Parathyroid adenoma (tissue), 2 donors: ENCODE measurements around the gene RBM39.
"Not testable (repeated sequence)": the region's sequence is repeated elsewhere in the genome, so short reads cannot be mapped to it uniquely, and the experiment has no call there.

Source experiments
- H2AFZ ChIP-seq: fragments of 300-600 bp; sonication (generic); one replicate; pipeline ENCODE4 v1.7.0; 2017; ENCODE audit warnings: antibody characterized with exemption, mild to moderate bottlenecking
- H3K27ac ChIP-seq: fragments of 300-600 bp; sonication (generic); one replicate; pipeline ENCODE4 v1.7.0; 2017
- H3K27me3 ChIP-seq: fragments of 300-600 bp; sonication (generic); one replicate; pipeline ENCODE4 v1.7.0; 2017; ENCODE audit warnings: low read length; ENCODE audit not compliant: control insufficient read depth, insufficient read depth
- H3K36me3 ChIP-seq: fragments of 300-600 bp; sonication (generic); one replicate; pipeline ENCODE4 v1.7.0; 2017; ENCODE audit warnings: low read length; ENCODE audit not compliant: control insufficient read depth, insufficient read depth
- H3K4me1 ChIP-seq: fragments of 300-600 bp; sonication (generic); one replicate; pipeline ENCODE4 v1.7.0; 2017; ENCODE audit warnings: control low read depth
- H3K4me2 ChIP-seq: fragments of 300-600 bp; sonication (generic); one replicate; pipeline ENCODE4 v1.7.0; 2017; ENCODE audit warnings: low read length
- H3K4me3 ChIP-seq: fragments of 300-600 bp; sonication (generic); one replicate; pipeline ENCODE4 v1.7.0; 2017; ENCODE audit warnings: low read depth, low read length
- H3K79me2 ChIP-seq: fragments of 300-600 bp; sonication (generic); one replicate; pipeline ENCODE4 v1.7.0; 2017; ENCODE audit warnings: control low read depth
- H3K9ac ChIP-seq: fragments of 300-600 bp; sonication (generic); one replicate; pipeline ENCODE4 v1.7.0; 2017; ENCODE audit warnings: mild to moderate bottlenecking
- H3K9me3 ChIP-seq: fragments of 300-600 bp; sonication (generic); one replicate; pipeline ENCODE4 v1.7.0; 2017; ENCODE audit warnings: low read length; ENCODE audit not compliant: control insufficient read depth
- TF ChIP-seq, protein P1 (sequence below): fragments of 300-600 bp; sonication (generic); IDR thresholded peaks from one replicate; pipeline ENCODE4 v1.7.0; 2017; ENCODE audit warnings: antibody characterized with exemption, mild to moderate bottlenecking
- donor health status: primary hyperparathyroidism.

RBM39 gene

DNA sequence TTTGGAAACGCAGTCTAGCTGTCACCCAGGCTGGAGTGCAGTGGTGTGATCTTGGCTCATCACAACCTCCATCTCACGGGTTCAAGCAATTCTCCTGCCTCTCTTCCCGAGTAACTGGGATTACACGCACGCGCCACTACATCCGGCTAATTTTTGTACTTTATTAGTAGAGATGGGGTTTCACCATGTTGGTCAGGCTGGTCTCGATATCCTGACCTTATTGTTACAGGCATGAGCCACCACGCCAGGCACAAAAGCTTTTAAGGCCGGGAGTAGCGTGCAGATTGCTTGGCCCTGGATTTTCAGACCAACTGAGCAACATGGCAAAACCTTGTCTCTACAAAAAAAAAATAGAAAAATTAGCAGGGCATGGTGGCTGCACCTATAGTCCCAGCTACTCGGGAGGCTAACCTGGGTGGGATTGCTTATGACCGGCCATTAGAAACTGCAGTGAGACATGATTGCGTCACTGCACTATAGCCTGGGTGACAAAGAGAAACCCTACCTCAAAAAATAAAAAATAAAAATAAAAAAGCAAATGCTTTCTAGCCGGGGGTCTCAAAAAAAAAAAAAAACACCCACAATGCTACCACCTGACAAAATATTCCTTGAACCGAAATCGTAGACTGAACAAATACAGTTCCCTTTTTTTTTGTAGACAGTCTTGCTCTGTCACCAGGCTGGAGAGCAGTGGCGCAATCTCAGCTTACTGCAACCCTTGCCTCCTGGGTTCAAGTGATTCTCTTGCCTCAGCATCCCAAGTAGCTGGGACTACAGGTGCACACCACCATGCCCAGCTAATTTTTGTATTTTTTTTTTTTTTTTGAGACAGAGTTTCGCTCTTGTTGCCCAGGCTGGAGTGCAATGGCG, 15.0 kb downstream of the RBM39 start:
- Histone ChIP-seq H3K9ac (no peak overlapping the region), H3K27ac (no peak overlapping the region), H3K9me3 (no peaks in the 10 kb centered on the region), H3K79me2 (peaks cover 55% of the 10 kb centered on the region), H3K36me3 (no peaks in the 10 kb centered on the region), H3K4me2 (no peak overlapping the region), H3K4me1 (peaks cover 6% of the 10 kb centered on the region), H2AFZ (no peak overlapping the region), H3K27me3 (no peaks in the 10 kb centered on the region), H3K4me3 (no peak overlapping the region)
- TF ChIP-seq, protein P1, sequence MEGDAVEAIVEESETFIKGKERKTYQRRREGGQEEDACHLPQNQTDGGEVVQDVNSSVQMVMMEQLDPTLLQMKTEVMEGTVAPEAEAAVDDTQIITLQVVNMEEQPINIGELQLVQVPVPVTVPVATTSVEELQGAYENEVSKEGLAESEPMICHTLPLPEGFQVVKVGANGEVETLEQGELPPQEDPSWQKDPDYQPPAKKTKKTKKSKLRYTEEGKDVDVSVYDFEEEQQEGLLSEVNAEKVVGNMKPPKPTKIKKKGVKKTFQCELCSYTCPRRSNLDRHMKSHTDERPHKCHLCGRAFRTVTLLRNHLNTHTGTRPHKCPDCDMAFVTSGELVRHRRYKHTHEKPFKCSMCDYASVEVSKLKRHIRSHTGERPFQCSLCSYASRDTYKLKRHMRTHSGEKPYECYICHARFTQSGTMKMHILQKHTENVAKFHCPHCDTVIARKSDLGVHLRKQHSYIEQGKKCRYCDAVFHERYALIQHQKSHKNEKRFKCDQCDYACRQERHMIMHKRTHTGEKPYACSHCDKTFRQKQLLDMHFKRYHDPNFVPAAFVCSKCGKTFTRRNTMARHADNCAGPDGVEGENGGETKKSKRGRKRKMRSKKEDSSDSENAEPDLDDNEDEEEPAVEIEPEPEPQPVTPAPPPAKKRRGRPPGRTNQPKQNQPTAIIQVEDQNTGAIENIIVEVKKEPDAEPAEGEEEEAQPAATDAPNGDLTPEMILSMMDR: no peak

DNA sequence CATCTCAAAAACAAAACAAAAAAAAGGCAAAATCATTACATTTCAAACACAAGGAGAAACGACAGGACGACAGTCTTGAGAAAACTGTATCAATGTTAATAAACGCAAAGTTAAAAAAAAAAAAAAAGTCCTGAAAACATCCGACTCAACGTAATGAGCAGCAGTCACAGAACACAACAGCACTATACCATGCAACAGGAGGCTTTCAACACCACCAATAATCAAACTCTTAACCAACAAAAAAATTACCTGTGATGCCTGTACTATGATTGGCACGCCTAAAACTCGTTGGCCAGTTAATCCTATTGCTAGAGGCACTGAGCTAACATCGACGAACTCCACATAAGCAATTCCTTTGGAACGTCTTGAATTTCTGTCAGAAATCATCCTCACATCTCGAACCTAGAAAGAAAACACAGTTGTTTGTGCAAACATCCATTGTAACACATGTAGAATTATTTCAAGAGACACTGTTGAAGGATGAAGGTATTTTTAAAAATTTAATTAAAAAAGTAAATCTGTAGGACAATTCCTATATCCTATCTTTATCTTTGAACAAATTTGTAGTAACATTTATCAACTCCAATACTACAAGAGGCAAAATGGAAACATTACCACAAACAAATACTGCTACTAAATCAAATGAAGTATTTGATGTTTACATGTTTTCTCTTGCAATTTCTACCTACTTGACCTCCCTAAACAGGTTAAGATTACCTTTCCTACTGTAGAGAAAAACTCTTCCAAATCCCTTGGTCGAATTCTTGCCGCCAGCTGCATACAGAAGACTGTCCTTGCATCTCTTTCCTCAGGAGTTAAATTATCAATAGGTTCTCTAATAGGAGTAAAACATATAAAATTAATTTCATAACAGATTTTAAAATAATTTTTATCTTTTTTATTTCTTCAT, 17.5 kb downstream of the RBM39 start:
- no peak overlapping the region for H3K9ac ChIP-seq
- no peak overlapping the region for H3K27ac ChIP-seq
- no peaks in the 10 kb centered on the region for H3K27me3 ChIP-seq
- no peaks in the 10 kb centered on the region for H3K36me3 ChIP-seq
- no peaks in the 10 kb centered on the region for H3K4me1 ChIP-seq
- no peak overlapping the region for H2AFZ ChIP-seq
- TF ChIP-seq, protein P1: no peak
- H3K9me3 ChIP-seq: no peaks in the 10 kb centered on the region
- H3K79me2 ChIP-seq: peaks cover 66% of the 10 kb centered on the region
- no peak overlapping the region for H3K4me3 ChIP-seq
- no peak overlapping the region for H3K4me2 ChIP-seq

DNA sequence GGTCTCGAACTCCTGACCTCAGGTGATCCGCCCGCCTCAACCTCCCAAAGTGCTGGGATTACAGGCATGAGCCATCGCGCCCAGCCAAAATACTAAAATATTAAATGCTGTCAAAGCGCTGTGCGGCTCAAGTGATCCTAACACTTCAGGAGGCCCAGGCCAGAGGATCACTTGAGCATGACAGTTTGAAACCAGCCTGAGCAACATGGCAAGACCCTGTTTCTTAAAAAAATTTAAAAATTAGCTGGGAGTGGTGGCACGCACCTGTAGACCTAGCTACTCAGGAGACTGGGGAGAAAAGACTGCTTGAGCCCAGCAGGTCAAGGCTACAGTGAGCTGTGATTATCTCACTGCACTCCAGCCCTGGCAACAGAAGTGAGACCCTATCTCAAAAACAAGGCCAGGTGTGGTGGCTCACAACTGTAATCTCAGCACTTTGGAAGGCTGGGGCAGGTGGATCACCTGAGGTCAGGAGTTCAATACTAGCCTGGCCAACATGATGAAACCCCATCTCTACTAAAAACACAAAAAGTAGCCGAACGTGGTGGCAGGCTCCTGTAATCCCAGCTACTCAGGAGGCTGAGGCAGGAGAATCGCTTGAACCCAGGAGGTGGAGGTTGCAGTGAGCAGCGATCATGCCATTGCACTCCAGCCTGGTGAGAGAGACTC, 18.3 kb downstream of the RBM39 start:
- not testable (repeated sequence) for H3K4me3 ChIP-seq, H3K9me3 ChIP-seq, H3K27ac ChIP-seq, H3K36me3 ChIP-seq, H2AFZ ChIP-seq, H3K4me1 ChIP-seq, H3K9ac ChIP-seq, H3K4me2 ChIP-seq, H3K27me3 ChIP-seq
- H3K79me2 ChIP-seq: peaks cover 73% of the 10 kb centered on the region

DNA sequence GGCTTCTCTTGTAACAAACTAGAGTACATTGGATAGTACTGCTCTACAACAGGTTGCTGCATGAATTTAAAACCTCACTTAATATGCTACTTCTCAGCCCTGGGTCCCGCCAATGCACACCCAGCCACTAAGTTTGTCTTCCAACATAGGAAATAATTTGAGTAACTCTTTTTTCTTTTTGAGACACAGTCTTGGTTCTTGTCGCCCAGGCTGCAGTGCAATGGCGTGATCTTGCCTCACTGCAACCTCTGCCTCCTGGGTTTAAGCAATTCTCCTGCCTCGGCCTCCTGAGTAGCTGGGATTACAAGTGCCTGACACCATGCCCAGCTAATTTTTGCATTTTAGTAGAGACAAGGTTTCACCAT, 18.8 kb downstream of the RBM39 start:
- not testable (repeated sequence) for H3K27ac ChIP-seq, H3K4me3 ChIP-seq, H3K9me3 ChIP-seq, H3K27me3 ChIP-seq, H3K4me1 ChIP-seq, H3K9ac ChIP-seq, H3K36me3 ChIP-seq, H3K4me2 ChIP-seq, H2AFZ ChIP-seq
- H3K79me2 ChIP-seq: peaks cover 73% of the 10 kb centered on the region

DNA sequence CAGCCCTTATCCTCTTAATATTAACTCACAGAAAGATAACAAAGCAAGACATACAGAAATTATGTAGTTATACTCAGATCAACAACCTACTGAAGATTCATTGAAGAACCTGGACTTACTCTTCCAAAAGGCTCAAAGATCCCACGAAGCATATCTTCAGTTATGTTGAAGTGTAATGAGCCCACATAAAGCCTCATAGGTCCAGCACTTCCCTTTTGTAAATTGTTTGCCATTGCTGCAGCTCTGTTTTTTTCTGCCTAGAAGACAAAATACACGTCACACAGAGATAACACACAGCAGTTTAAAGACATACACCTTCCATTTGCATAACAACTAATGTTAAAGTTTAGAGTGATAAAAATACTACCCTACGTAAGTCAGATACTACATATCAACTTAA, 20.4 kb downstream of the RBM39 start:
- no peaks in the 10 kb centered on the region for H3K36me3 ChIP-seq
- TF ChIP-seq, protein P1: no peak

More for the DNA sequence above, 20.4 kb downstream of the RBM39 start:
- no peaks in the 10 kb centered on the region for H3K9me3 ChIP-seq
- H3K4me1 ChIP-seq: no peaks in the 10 kb centered on the region
- H3K27me3 ChIP-seq: no peaks in the 10 kb centered on the region
- H3K79me2 ChIP-seq: peaks cover 71% of the 10 kb centered on the region
- H2AFZ ChIP-seq: no peak overlapping the region
- no peak overlapping the region for H3K4me3 ChIP-seq
- H3K9ac ChIP-seq: no peak overlapping the region
- no peak overlapping the region for H3K27ac ChIP-seq
- no peak overlapping the region for H3K4me2 ChIP-seq
